GM18505 (cell line): ENCODE measurements around the gene DHCR24.
"Not testable (repeated sequence)": the region's sequence is repeated elsewhere in the genome, so short reads cannot be mapped to it uniquely, and the experiment has no call there.

Experiments
- ATAC-seq: cut with Tn5 transposase; IDR thresholded peaks from one replicate; pipeline ENCODE4 v1.9.1; 2021; ENCODE audit not compliant: unreplicated experiment
- POLR2A ChIP-seq: IDR thresholded peaks from 4 replicates; pipeline ENCODE4 v1.6.1; 2011; ENCODE audit warnings: borderline replicate concordance; ENCODE audit not compliant: insufficient read depth, insufficient read length; ENCODE audit errors: extremely low read depth

Gene DHCR24

GRCh38 chr1:54886724-54887664 is at the start of gene DHCR24:
Gene DHCR24, minus strand, starts transcription at chr1:54887195. Its CDS starts 76 bp downstream, at chr1:54887119.
- TF ChIP-seq POLR2A: peak; percentile 96
- ATAC-seq: peak; percentile 94

- ATAC-seq: no peak
- no peak for TF ChIP-seq POLR2A
These were observed 49.8 kb upstream of the DHCR24 start for GRCh38 chr1:54936791-54937190.

GRCh38 chr1:54934869-54935268 is 47.9 kb upstream of the DHCR24 start:
- TF ChIP-seq POLR2A: no peak
- ATAC-seq: no peak

- ATAC-seq: not testable (repeated sequence)
These were observed 47.1 kb upstream of the DHCR24 start for GRCh38 chr1:54934081-54934480.

GRCh38 chr1:54931275-54931840 is 44.4 kb upstream of the DHCR24 start:
- no peak for ATAC-seq
- TF ChIP-seq POLR2A: no peak

- TF ChIP-seq POLR2A: no peak
- no peak for ATAC-seq
These were observed 42.7 kb upstream of the DHCR24 start for GRCh38 chr1:54929700-54930099.

GRCh38 chr1:54928327-54928726 is 41.3 kb upstream of the DHCR24 start:
- no peak for TF ChIP-seq POLR2A
- ATAC-seq: no peak

- no peak for TF ChIP-seq POLR2A
- no peak for ATAC-seq
These were observed 40.7 kb upstream of the DHCR24 start for GRCh38 chr1:54927472-54928240.

GRCh38 chr1:54926970-54927369 is 40.0 kb upstream of the DHCR24 start:
- ATAC-seq: no peak
- TF ChIP-seq POLR2A: no peak

GRCh38 chr1:54922921-54923421 is 36.0 kb upstream of the DHCR24 start:
- ATAC-seq: no peak
- TF ChIP-seq POLR2A: no peak

GRCh38 chr1:54922040-54922761 is 35.2 kb upstream of the DHCR24 start:
- no peak for ATAC-seq
- TF ChIP-seq POLR2A: no peak

GRCh38 chr1:54919367-54920359 is 32.7 kb upstream of the DHCR24 start:
- no peak for ATAC-seq
- no peak for TF ChIP-seq POLR2A

GRCh38 chr1:54911076-54911475 is 24.1 kb upstream of the DHCR24 start:
- not testable (repeated sequence) for ATAC-seq
